ENCODE results near the gene SLC25A34. TPM values are rescaled to one million over a fixed set of nuclear protein-coding genes. Genes with fewer than 3 reads are reported as not detected.
A peak's percentile ranks its signal among the peaks of the same experiment; 100 is the strongest.

SLC25A34 gene
- total RNA-seq, 1 donor from 2014 or later = 3.0 TPM

- H3K4me3 ChIP-seq = no peak overlapping the region
- peaks cover 16% of the 10 kb centered on the region for H3K4me1 ChIP-seq
- H3K27me3 ChIP-seq = no peaks in the 10 kb centered on the region
- TF ChIP-seq CTCF (IDR thresholded peaks at IDR 0.05) = no peak
- ATAC-seq (no peak), DNase-seq (no peak)
- no peaks in the 10 kb centered on the region for H3K9me3 ChIP-seq
- intact Hi-C loops (cut with DNase I) = no loop called here
- no peaks in the 10 kb centered on the region for H3K36me3 ChIP-seq
- H3K27ac ChIP-seq = no peak overlapping the region
These were observed 11.3 kb downstream of the SLC25A34 start for GRCh38 chr1:15747378-15747777.

- DNase-seq (no peak), ATAC-seq (no peak)
- Histone ChIP-seq H3K4me3 (no peak overlapping the region), H3K4me1 (peaks cover 16% of the 10 kb centered on the region), H3K36me3 (no peaks in the 10 kb centered on the region), H3K27me3 (no peaks in the 10 kb centered on the region), H3K9me3 (no peaks in the 10 kb centered on the region), H3K27ac (no peak overlapping the region)
- no peak for TF ChIP-seq CTCF (IDR thresholded peaks at IDR 0.05)
- intact Hi-C loops (cut with DNase I) = no loop called here
These were observed 12.2 kb downstream of the SLC25A34 start for GRCh38 chr1:15748264-15748663.

GRCh38 chr1:15748690-15749398, 12.8 kb downstream of the SLC25A34 start:
- no peak overlapping the region for H3K4me3 ChIP-seq
- H3K27ac ChIP-seq = peak overlapping the region; percentile 60
- intact Hi-C loops (cut with DNase I) = no loop called here

GRCh38 chr1:15749399-15750291, 13.6 kb downstream of the SLC25A34 start:
- Histone ChIP-seq H3K9me3 (no peaks in the 10 kb centered on the region), H3K27me3 (no peaks in the 10 kb centered on the region), H3K4me3 (no peak overlapping the region), H3K4me1 (peaks cover 16% of the 10 kb centered on the region), H3K36me3 (no peaks in the 10 kb centered on the region), H3K27ac (peak overlapping the region; percentile 60)
- TF ChIP-seq CTCF (IDR thresholded peaks at IDR 0.05) = no peak
- intact Hi-C loops (cut with DNase I) = no loop called here
- ATAC-seq (peak; percentile 50), DNase-seq (no peak)

More at GRCh38 chr1:15748690-15749398, 12.8 kb downstream of the SLC25A34 start:
- Histone ChIP-seq H3K9me3 (no peaks in the 10 kb centered on the region), H3K4me1 (peaks cover 16% of the 10 kb centered on the region), H3K36me3 (no peaks in the 10 kb centered on the region), H3K27me3 (no peaks in the 10 kb centered on the region)
- TF ChIP-seq CTCF (IDR thresholded peaks at IDR 0.05) = no peak
- DNase-seq (no peak), ATAC-seq (no peak)

GRCh38 chr1:15750924-15751323, 14.9 kb downstream of the SLC25A34 start:
- H3K27ac ChIP-seq = no peak overlapping the region
- DNase-seq (no peak), ATAC-seq (no peak)
- intact Hi-C loops (cut with DNase I) = no loop called here
- TF ChIP-seq CTCF (IDR thresholded peaks at IDR 0.05) = no peak
- peaks cover 16% of the 10 kb centered on the region for H3K4me1 ChIP-seq
- no peaks in the 10 kb centered on the region for H3K36me3 ChIP-seq
- H3K4me3 ChIP-seq = no peak overlapping the region
- no peaks in the 10 kb centered on the region for H3K9me3 ChIP-seq
- H3K27me3 ChIP-seq = no peaks in the 10 kb centered on the region

Data from upper lobe of right lung (tissue), 1 donor.